Measurements from ENCODE around the gene COMP.

DNA sequence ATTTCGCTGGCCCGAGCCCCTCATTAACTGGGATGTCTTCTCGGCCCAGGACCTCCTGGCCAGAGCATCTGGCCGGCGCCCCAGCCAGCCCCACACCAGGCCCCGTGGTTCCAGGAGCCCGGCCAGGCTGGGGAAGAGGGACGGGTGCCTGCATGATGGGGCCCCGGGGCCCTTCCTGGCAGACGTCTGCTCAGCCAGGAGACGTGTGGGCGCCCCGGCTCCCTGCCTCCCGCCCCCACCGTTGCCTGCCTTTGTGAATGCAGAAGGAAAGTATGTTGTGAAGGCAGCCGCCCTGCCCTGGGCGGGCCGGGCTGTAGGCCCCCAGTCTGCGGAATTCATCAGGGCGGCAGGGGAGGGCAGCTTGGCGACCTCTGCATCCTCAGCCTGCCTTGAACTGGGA is 4.4 kb upstream of the COMP start:
- TF ChIP-seq, protein P1, sequence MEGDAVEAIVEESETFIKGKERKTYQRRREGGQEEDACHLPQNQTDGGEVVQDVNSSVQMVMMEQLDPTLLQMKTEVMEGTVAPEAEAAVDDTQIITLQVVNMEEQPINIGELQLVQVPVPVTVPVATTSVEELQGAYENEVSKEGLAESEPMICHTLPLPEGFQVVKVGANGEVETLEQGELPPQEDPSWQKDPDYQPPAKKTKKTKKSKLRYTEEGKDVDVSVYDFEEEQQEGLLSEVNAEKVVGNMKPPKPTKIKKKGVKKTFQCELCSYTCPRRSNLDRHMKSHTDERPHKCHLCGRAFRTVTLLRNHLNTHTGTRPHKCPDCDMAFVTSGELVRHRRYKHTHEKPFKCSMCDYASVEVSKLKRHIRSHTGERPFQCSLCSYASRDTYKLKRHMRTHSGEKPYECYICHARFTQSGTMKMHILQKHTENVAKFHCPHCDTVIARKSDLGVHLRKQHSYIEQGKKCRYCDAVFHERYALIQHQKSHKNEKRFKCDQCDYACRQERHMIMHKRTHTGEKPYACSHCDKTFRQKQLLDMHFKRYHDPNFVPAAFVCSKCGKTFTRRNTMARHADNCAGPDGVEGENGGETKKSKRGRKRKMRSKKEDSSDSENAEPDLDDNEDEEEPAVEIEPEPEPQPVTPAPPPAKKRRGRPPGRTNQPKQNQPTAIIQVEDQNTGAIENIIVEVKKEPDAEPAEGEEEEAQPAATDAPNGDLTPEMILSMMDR (IDR thresholded peaks at IDR 0.05), result no peak
- TF ChIP-seq ZFX (IDR thresholded peaks at IDR 0.05; ENCODE audit: borderline replicate concordance), result no peak

Measured in 22Rv1 (cell line).